D721Med (cell line): Measurements from ENCODE around the gene DZIP1L.

Source experiments
- DNase-seq: peaks from one replicate; pipeline ENCODE4 v3.0.0; 2011; ENCODE audit warnings: low spot score; ENCODE audit not compliant: insufficient read length
- FAIRE-seq: peaks from 2 replicates; lab custom pipeline; 2011; peaks lifted over from hg19 to GRCh38; lab: Jason Lieb, UNC
- CTCF ChIP-seq: IDR thresholded peaks from 2 replicates; pipeline ENCODE4 v1.5.1; 2012; ENCODE audit warnings: mild to moderate bottlenecking, control low read depth; ENCODE audit not compliant: insufficient read depth; ENCODE audit errors: missing control alignments

Gene DZIP1L

DNA sequence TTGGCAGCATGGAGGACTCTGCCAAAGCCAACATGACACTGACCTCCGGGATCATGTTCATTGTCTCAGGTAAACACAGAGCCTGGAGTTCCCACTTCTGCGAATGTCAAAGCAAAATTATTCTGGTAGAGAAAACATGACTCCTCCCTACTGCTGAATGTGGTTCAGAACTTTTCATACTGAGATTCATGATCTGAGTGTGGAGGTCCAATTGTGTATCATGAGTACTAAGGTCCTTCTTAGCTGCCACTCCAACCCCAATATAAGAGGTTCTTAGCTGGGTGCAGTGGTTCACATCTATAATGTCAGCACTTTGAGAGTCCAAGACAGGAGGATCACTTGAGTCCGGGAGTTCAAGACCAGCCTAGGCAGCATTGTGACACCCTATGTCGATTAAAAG lies 91.7 kb downstream of the DZIP1L start:
- FAIRE-seq: no peak
- no peak for DNase-seq
- TF ChIP-seq CTCF: no peak

DNA sequence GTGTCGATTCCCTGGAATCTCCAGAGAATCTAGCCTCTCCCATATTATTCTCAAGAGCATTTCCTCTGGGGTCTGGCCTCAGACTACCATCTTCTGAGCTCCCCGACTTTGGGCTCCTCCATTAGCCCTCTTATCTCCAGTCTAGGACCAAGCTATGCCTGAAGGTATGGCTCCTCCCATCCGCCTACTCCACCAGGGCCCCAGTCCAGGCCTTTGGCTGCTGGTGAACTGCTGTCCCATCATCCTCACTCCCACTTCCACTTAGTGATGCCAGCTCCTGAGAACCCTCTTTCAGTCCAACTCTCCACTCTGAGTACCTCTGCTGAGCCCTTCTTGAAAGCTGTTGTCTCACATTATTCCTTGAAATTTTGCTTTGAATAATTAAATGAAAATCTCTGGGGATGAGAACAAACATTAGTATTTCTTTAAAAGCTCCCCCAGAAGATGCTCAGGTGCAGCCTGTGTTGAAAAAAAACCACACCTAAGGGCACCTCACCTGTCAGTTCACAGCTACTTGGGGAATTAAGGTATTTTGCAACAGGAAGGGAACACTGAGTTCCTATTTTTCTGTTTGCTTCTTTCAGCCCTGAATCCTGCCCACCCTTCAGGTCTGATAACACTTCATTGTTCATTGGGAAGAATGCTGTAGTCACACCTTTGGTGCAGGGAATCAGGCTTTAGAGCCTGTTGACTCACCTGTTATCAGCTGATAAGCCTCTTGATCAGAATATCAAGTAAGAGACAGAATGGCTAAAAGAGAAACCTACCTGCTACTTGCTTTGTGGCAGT lies 95.9 kb downstream of the DZIP1L start:
- FAIRE-seq (no peak), DNase-seq (no peak)
- no peak for TF ChIP-seq CTCF

- FAIRE-seq: no peak
- no peak for DNase-seq
- no peak for TF ChIP-seq CTCF
These were observed 99.3 kb downstream of the DZIP1L start for GRCh38 chr3:138016065-138016464.

DNA sequence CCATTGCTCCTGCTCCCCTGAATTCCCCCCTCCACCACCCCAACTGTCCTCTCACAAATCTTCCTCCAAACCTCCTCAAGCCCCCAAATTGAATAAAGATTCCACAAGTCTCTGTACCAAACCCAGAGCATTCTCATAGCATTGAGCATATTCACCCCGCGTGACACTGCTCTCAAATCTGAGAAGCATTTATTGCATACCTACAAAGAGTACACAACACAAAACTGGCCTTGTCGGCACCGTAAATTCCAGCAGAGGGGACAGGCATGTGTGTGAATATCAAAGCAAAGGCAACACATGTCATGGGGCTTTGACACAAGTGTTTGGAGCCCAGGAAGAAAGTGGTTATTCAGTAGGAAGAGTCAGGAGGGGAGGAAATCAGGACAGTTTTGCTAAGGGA lies 102.9 kb downstream of the DZIP1L start:
- no peak for FAIRE-seq

More for the DNA sequence above, 102.9 kb downstream of the DZIP1L start:
- TF ChIP-seq CTCF: no peak
- no peak for DNase-seq
